Islet precursor cell (in vitro differentiated cells): Measurements from ENCODE around the gene PTPN3.

Experiments
- DNase-seq: peaks from one replicate; pipeline ENCODE4 v3.0.0-alpha.2; 2018

The PTPN3 gene

DNA sequence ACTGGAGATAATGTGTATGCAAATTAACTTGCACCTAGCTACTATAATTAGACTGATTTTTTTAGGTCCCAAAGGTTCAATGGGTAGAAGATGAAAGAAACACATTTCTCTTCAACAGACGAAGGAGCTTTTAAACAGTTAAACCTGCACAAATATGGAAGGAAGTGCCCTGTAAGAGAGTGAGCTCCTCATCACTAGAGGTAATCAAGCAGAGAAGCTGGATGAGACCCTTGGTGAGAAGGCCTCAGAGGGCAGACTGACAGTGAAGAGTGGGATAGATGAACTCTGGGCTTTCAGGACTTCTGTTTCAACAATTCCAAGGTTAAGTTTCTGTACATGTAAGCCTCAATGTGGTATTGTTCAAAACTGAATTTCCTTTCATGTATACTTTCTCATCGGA is 23.2 kb downstream of the PTPN3 start:
- no peak for DNase-seq

- no peak for DNase-seq
Observed at GRCh38 chr9:109474170-109474569, 23.9 kb downstream of the PTPN3 start.

- DNase-seq: no peak
Observed at GRCh38 chr9:109473329-109473728, 24.8 kb downstream of the PTPN3 start.

GRCh38 chr9:109471475-109472393 is 26.4 kb downstream of the PTPN3 start:
- DNase-seq: no peak

- peak; percentile 86 for DNase-seq
Observed at GRCh38 chr9:109469646-109470358, 28.3 kb downstream of the PTPN3 start.

GRCh38 chr9:109468927-109469326 is 29.2 kb downstream of the PTPN3 start:
- DNase-seq: no peak

DNA sequence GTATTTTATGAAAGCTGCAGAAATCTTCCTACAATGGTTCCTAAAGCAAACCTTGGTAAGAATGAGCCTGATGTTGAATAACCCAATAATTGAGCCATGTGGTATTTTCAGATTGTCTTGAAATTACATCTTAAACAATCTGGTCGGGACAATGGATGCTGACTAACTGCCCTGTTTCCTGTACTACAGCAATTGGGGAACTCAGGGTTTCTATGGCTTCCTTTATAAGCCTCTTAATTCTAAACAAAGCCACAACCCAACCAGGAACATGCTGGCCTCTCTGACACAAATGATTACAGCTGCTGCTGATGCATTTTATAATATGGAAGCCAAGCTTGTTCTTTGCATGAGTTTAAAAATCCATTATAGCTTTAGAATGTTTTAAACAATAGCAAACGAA is 30.2 kb downstream of the PTPN3 start:
- DNase-seq: peak; percentile 8

DNA sequence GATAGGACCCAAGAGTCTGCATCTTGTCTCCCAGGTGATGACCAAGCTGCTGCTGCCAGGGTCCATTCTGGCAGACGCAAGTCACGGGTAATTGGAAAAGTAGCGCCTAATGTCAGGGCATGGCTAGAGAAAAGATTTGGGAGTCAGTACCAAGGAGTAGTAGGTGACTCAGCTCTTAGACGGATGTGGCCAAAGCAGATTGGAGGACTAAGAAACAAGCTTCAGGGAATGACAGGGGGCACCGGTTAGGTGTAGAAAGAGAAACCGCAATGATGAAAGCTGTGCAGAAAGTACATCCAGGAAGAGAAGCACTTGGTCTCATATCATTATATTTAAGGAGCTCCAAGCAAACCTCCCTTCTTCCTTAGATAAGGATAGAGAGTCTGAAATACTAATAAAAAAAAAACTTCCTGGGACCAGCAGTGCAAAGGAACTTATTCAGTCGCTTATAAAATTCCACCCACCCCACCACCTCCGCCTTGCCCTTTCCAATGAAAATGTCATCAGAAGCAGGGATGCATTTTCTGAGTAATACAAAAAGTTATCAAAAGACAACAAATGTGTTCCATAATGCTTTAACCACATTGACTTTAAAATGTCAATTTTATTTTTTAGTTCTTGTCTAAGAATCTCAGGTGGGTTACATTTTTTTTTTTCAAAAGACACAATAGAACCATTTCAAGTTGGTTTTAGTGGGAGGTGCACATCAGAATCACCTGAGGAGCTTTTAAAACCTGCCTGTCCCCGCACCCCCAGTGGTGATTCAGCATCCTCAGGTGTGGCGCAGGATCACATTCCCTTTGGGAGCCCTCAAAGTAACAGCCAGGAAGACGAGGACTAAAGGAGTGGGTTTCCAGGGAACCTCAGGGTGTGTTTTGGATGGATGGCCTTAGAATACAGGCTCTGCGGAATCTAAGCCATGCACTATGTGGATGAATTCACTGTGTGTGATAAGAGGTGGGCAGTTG is 31.2 kb downstream of the PTPN3 start:
- peak; percentile 22 for DNase-seq

- no peak for DNase-seq
Observed at GRCh38 chr9:109463924-109464625, 34.0 kb downstream of the PTPN3 start.

- DNase-seq: no peak
Observed at GRCh38 chr9:109460576-109460975, 37.5 kb downstream of the PTPN3 start.

DNA sequence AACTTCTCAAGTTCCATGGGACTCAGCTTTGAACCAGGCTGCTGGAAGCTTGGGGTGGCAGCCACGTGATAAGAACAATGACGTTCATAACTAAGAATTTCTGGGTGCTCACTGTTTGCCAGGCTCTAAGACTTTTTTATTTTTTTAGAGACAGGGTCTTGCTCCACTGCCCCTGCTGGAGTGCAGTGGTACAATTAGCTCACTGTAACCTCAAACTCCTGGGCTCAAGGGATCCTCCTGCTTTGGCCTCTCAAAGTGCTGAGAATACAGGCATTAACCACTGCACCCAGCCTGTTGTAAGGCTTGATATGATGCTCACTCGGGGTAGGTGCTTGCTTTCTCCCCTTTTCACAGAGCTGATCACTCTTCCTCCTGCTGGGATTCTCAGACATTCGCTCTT is 38.7 kb downstream of the PTPN3 start:
- DNase-seq: no peak

- DNase-seq: no peak
Observed at GRCh38 chr9:109458453-109459211, 39.5 kb downstream of the PTPN3 start.

GRCh38 chr9:109456811-109457210 is 41.3 kb downstream of the PTPN3 start:
- peak; percentile 71 for DNase-seq

GRCh38 chr9:109455861-109456260 is 42.2 kb downstream of the PTPN3 start:
- DNase-seq: peak; percentile 79

GRCh38 chr9:109455391-109455790 is 42.7 kb downstream of the PTPN3 start:
- DNase-seq: no peak

DNA sequence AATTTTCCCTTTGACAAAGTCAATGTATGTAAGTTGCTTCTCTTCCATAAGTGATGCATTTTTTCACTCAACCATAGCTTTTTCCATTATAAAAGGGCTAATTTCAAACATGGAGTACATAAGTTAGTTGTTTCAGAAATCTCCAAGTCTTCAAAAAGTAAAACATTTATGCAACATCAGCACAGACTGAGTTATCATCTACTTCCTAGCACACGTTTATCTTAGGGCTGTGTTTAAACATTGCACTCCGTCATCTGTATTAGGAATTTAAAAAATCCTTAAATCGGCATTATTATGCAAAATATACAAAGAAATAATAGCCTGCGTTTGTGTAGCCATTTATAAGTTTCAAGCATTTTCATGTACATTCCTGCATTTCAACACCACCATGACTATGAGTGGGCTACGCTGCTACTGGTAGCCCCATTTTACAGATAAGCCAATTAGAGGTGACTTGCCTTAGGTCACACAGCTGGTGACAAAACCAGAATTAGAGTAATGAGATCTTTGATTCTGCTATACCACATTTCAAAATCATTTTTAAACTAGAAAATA is 43.4 kb downstream of the PTPN3 start:
- DNase-seq: no peak

DNA sequence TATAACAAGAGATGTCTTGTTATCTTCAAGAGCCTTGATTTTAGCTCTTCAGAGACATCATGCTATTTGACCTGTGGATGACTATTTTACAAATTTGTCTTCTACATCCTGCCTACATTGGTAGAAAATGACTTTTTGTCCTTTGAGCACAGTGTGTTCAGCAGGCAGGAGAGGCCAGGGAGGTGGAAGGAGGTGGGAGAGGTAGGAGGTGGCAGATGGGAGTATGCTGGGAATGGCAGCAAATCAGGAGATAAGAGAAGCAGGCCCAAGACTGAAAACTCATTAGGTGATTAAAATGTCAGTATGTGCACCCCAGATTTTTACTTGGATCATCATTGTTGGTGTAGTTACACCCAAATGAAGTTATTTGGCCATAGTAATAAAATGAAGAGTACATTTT is 44.1 kb downstream of the PTPN3 start:
- DNase-seq: no peak

DNA sequence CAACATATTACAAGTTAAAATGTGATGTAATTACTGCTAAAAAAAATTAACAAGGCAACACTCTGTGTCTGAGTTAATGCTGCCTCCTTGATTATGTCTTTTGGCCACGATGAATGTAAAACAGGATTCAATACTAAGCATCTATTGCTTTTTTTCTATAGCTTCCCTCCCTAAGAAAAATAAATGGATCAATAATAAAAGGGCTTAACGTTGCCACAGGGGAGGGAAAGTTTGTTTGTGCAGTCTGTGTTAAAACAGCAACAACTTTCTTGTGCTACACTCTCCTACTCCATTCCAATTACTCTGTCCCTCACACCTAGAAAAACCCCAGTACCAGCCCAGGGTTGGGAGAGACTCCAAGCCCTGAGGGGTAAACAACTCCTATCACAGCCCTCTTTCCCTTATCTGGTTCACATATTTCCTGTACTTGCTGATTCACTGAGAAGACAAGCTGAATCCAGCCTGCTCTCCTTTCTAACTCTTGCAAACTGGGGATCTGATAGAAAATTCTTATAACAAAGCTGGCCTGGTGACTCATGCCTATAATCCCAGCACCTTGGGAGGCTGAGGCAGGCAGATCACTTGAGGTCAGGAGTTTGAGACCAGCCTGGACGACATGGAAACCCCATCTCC is 44.8 kb downstream of the PTPN3 start:
- DNase-seq: peak; percentile 93

GRCh38 chr9:109452761-109453160 is 45.3 kb downstream of the PTPN3 start:
- DNase-seq: peak; percentile 87

DNA sequence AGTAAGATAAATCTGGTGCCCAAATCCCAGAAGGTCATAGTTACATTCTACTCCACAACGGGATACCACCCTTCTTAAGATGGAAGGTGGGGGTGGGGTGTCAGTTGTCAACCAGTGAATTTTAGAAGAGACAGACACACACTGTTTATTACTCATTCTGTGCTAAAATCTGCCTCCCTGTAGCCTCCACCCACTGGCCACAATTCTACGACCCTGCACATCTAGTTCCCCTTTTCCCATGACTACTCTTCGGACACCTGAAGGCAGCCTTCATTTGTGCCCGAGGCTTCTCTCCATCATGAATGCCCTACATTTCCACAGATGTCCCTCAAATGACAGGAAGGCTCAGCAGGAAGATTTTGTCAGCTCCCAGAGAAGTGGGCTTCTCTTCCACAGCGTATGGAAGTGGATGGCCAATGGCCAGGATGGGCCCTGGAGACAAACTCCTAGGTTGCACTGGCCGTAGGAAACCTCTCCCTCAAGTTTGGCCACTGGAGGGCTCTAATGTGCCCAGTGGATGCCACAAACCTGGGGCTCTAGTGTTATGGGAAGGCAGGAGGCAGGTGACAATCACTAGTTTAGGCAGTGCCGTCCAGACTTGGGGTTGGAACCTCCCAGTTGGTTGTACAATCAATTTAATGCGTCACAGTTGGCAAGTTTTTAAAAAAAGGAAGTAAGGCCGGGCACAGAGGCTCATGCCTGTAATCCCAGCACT is 46.6 kb downstream of the PTPN3 start:
- DNase-seq: no peak
